ENCODE data around the gene URAD. TPM values are rescaled to one million over a fixed set of nuclear protein-coding genes. Genes with fewer than 3 reads are reported as not detected.

The URAD gene
- polyA plus RNA-seq, 6 donors from 2014 or later: not detected

- DNase-seq (no peak), ATAC-seq (ENCODE audit: low read depth in 2 of 2) (no peak)
- peak overlapping the region in 3 of 6 donors; percentile 49 to 93 (median 71) for H3K27ac Mint-ChIP-seq
- H3K4me3 Mint-ChIP-seq: peak overlapping the region in 7 of 8 donors; percentile 18 to 89 (median 75)
- peaks cover 24 to 28% (median 25%) of the 10 kb centered on the region in 3 donors for H3K4me1 Mint-ChIP-seq
- no peaks in the 10 kb centered on the region for H3K9me3 Mint-ChIP-seq
- peaks cover 63 to 80% (median 76%) of the 10 kb centered on the region in 3 donors for H3K27me3 Mint-ChIP-seq
- H3K36me3 Mint-ChIP-seq: no peaks in the 10 kb centered on the region
Observed at GRCh38 chr13:27981006-27981708, 7.3 kb downstream of the URAD start.

- DNase-seq (no peak), ATAC-seq (ENCODE audit: low read depth in 2 of 2) (peak; percentile 20 to 32)
- Mint-ChIP-seq H3K4me1 (peaks cover 24 to 35% (median 32%) of the 10 kb centered on the region in 3 donors), H3K27ac (peak overlapping the region in 1 of 6 donors; percentile 93), H3K36me3 (no peaks in the 10 kb centered on the region), H3K4me3 (peak overlapping the region; percentile 7 to 89 (median 77)), H3K27me3 (peaks cover 69 to 87% (median 83%) of the 10 kb centered on the region in 3 donors), H3K9me3 (no peaks in the 10 kb centered on the region)
Observed at GRCh38 chr13:27980280-27980998, 8.1 kb downstream of the URAD start.

- DNase-seq: no peak
- peaks cover 24 to 38% (median 35%) of the 10 kb centered on the region in 3 donors for H3K4me1 Mint-ChIP-seq
- no peaks in the 10 kb centered on the region for H3K36me3 Mint-ChIP-seq
- peaks cover 0 to under 1% (median 0%) of the 10 kb centered on the region in 7 donors for H3K9me3 Mint-ChIP-seq
- peak overlapping the region in 2 of 6 donors; percentile 2 to 60 for H3K27ac Mint-ChIP-seq
- peak in 1 of 2 donors; percentile 4 for ATAC-seq (ENCODE audit: low read depth in 2 of 2)
- H3K4me3 Mint-ChIP-seq: peak overlapping the region; percentile 7 to 86 (median 77)
- H3K27me3 Mint-ChIP-seq: peaks cover 75 to 93% (median 89%) of the 10 kb centered on the region in 3 donors
Observed at GRCh38 chr13:27979765-27980279, 8.7 kb downstream of the URAD start.

- ATAC-seq (ENCODE audit: low read depth in 2 of 2): no peak
- Mint-ChIP-seq H3K27me3 (peaks cover 78 to 97% (median 92%) of the 10 kb centered on the region in 3 donors), H3K4me1 (peaks cover 21 to 39% (median 38%) of the 10 kb centered on the region in 3 donors), H3K36me3 (no peaks in the 10 kb centered on the region), H3K9me3 (peaks cover 0 to 2% (median 0%) of the 10 kb centered on the region in 7 donors), H3K27ac (peak overlapping the region in 4 of 6 donors; percentile 0 to 86 (median 26)), H3K4me3 (peak overlapping the region; percentile 36 to 86 (median 77))
- DNase-seq: no peak
Observed at GRCh38 chr13:27979001-27979643, 9.4 kb downstream of the URAD start.

GRCh38 chr13:27978301-27978968, 10.1 kb downstream of the URAD start:
- H3K4me1 Mint-ChIP-seq: peaks cover 20 to 39% (median 38%) of the 10 kb centered on the region in 3 donors
- H3K36me3 Mint-ChIP-seq: no peaks in the 10 kb centered on the region
- no peak for ATAC-seq (ENCODE audit: low read depth in 2 of 2)
- peaks cover 84 to 97% (median 92%) of the 10 kb centered on the region in 3 donors for H3K27me3 Mint-ChIP-seq
- H3K27ac Mint-ChIP-seq: peak overlapping the region in 2 of 6 donors; percentile 80 to 86
- no peak for DNase-seq
- H3K4me3 Mint-ChIP-seq: peak overlapping the region in 7 of 8 donors; percentile 17 to 85 (median 66)
- H3K9me3 Mint-ChIP-seq: peaks cover 0 to 2% (median 0%) of the 10 kb centered on the region in 7 donors

- H3K4me1 Mint-ChIP-seq: peaks cover 20 to 39% (median 38%) of the 10 kb centered on the region in 3 donors
- ATAC-seq (ENCODE audit: low read depth in 2 of 2): no peak
- peaks cover 85 to 96% (median 89%) of the 10 kb centered on the region in 3 donors for H3K27me3 Mint-ChIP-seq
- peak overlapping the region in 7 of 8 donors; percentile 30 to 80 (median 61) for H3K4me3 Mint-ChIP-seq
- DNase-seq: no peak
- peak overlapping the region in 3 of 6 donors; percentile 76 to 93 (median 90) for H3K27ac Mint-ChIP-seq
- peaks cover 0 to 2% (median 0%) of the 10 kb centered on the region in 7 donors for H3K9me3 Mint-ChIP-seq
- H3K36me3 Mint-ChIP-seq: no peaks in the 10 kb centered on the region
Observed at GRCh38 chr13:27977476-27978300, 10.8 kb downstream of the URAD start.

- Mint-ChIP-seq H3K4me3 (peak overlapping the region in 3 of 8 donors; percentile 37 to 69 (median 37)), H3K27me3 (peaks cover 75 to 94% (median 80%) of the 10 kb centered on the region in 3 donors), H3K36me3 (no peaks in the 10 kb centered on the region), H3K27ac (peak overlapping the region in 2 of 6 donors; percentile 20 to 65), H3K4me1 (peaks cover 20 to 39% (median 38%) of the 10 kb centered on the region in 3 donors), H3K9me3 (peaks cover 0 to 2% (median 0%) of the 10 kb centered on the region in 7 donors)
- peak in 1 of 2 donors; percentile 6 for ATAC-seq (ENCODE audit: low read depth in 2 of 2)
- no peak for DNase-seq
Observed at GRCh38 chr13:27976362-27977091, 12.0 kb downstream of the URAD start.

GRCh38 chr13:27975564-27976361, 12.7 kb downstream of the URAD start:
- H3K4me1 Mint-ChIP-seq: peaks cover 22 to 40% (median 39%) of the 10 kb centered on the region in 3 donors
- peak overlapping the region in 3 of 6 donors; percentile 65 to 84 (median 82) for H3K27ac Mint-ChIP-seq
- no peaks in the 10 kb centered on the region for H3K36me3 Mint-ChIP-seq
- peaks cover 0 to 3% (median 0%) of the 10 kb centered on the region in 7 donors for H3K9me3 Mint-ChIP-seq
- DNase-seq (no peak), ATAC-seq (ENCODE audit: low read depth in 2 of 2) (no peak)
- peaks cover 68 to 94% (median 80%) of the 10 kb centered on the region in 3 donors for H3K27me3 Mint-ChIP-seq
- H3K4me3 Mint-ChIP-seq: peak overlapping the region in 7 of 8 donors; percentile 23 to 71 (median 37)

GRCh38 chr13:27973961-27974662, 14.4 kb downstream of the URAD start:
- peaks cover 0 to 3% (median 0%) of the 10 kb centered on the region in 7 donors for H3K9me3 Mint-ChIP-seq
- peaks cover 68 to 94% (median 80%) of the 10 kb centered on the region in 3 donors for H3K27me3 Mint-ChIP-seq
- H3K4me3 Mint-ChIP-seq: peak overlapping the region in 2 of 8 donors; percentile 6 to 9
- ATAC-seq (ENCODE audit: low read depth in 2 of 2) (no peak), DNase-seq (no peak)
- peaks cover 22 to 43% (median 41%) of the 10 kb centered on the region in 3 donors for H3K4me1 Mint-ChIP-seq
- peak overlapping the region in 2 of 6 donors; percentile 18 to 59 for H3K27ac Mint-ChIP-seq
- no peaks in the 10 kb centered on the region for H3K36me3 Mint-ChIP-seq

GRCh38 chr13:27973291-27973690, 15.2 kb downstream of the URAD start:
- Mint-ChIP-seq H3K9me3 (peaks cover 0 to 3% (median 0%) of the 10 kb centered on the region in 7 donors), H3K4me1 (peaks cover 22 to 42% (median 38%) of the 10 kb centered on the region in 3 donors), H3K36me3 (no peaks in the 10 kb centered on the region), H3K4me3 (peak overlapping the region in 2 of 8 donors; percentile 46 to 57), H3K27me3 (peaks cover 63 to 93% (median 80%) of the 10 kb centered on the region in 3 donors), H3K27ac (no peak overlapping the region)
- ATAC-seq (ENCODE audit: low read depth in 2 of 2): no peak
- DNase-seq: no peak

Measured in naive B cell (primary cell).